SH-SY5Y (cell line): ENCODE measurements around the gene RERE.

Experiments used
- GATA2 ChIP-seq: IDR thresholded peaks from 2 replicates; pipeline ENCODE4 v1.6.1; 2011; ENCODE audit warnings: mild to moderate bottlenecking, low read depth, low read length
- GATA3 ChIP-seq: IDR thresholded peaks from 2 replicates; pipeline ENCODE4 v1.6.1; 2011; ENCODE audit warnings: low read depth, mild to moderate bottlenecking, low read length, moderate library complexity

- TF ChIP-seq GATA2 (no peak), GATA3 (no peak)
Observed at GRCh38 chr1:8352886-8353785, 464.3 kb downstream of the RERE start.
